HG02981 (cell line): ENCODE data around the gene SMC1B.
"Not testable (repeated sequence)": the region's sequence is repeated elsewhere in the genome, so short reads cannot be mapped to it uniquely, and the experiment has no call there.

Experiments used
- ATAC-seq: cut with Tn5 transposase; IDR thresholded peaks from one replicate; pipeline ENCODE4 v1.9.1; 2021; ENCODE audit warnings: mild to moderate bottlenecking, moderate library complexity; ENCODE audit not compliant: unreplicated experiment

SMC1B gene

GRCh38 chr22:45353786-45354185 lies 59.6 kb downstream of the SMC1B start:
- ATAC-seq = no peak

DNA sequence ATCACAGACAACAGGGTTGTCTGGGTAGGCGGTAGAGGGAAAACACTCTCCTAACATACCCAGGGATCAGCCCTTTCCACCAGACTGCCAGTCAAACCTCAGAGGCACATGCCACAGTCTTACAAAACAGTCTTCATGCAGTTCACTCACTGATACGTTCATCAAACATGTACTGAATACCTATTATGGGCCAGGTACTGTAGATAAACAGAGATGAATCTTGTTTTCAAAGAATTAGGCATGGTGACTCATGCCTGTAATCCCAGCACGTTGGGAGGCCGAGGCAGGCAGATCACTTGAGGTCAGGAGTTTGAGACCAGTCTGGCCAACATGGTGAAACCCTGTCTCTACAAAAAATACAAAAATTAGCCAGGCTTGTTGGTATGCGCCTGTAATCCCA lies 60.6 kb downstream of the SMC1B start:
- ATAC-seq = not testable (repeated sequence)

DNA sequence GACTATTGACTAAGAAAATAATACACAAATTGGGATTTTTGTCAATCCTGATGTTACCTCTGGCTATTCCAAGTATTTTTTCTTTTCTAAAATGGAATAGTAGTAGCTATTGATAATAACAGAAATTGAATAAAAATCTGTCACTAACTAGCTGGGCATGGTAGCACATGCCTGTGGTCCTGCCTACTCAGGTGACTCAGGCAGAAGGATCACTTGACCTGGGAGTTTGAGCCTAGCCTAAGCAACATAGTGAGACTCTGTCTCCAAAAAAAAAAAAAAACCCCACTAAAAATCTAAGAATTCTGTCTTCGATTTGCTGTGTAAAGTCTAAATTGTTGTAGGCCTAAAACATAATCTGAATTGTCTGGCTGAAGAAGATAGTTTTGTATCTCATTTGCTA lies 61.4 kb downstream of the SMC1B start:
- no peak for ATAC-seq

GRCh38 chr22:45349916-45350315 lies 63.5 kb downstream of the SMC1B start:
- ATAC-seq = no peak

- ATAC-seq = no peak
Measured at GRCh38 chr22:45344334-45344733, 69.1 kb downstream of the SMC1B start.

DNA sequence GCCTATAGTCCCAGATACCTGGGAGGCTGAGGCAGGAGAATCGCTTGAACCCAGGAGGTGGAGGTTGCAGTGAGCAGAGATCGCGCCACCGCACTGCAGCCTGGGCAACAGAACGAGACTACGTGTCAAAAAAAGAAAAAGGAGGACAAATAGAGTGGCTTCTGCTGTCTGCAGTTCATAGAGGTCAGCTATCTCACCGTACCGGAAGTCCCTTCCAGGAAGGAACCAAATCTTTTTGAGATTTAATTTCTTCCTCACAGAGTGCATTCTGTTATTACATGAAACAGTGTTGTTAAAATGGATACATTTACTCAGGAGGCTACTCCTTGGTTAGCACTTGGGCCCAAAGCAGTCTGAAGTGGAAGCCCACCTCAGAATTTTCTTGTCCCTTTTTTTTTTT lies 70.3 kb downstream of the SMC1B start:
- ATAC-seq = no peak

DNA sequence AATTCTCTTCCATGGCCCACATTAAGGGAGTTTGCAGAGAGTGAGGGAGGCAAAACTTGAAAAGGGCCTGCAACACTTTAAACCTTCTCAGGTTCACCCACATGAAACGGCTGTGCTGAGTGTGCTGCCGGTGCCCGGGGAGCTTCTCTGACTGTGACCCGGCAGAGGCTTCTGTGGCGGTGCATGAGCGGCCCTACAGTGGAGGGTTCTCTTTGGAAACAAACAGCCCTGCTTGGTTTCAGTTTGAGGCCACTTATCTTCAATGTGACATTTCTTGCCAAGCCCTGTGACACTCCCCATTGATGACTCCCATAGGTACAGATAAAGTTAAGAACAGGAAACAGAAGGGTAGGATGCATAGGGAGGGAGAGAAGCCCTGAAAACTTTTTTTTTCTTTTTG lies 71.9 kb downstream of the SMC1B start:
- no peak for ATAC-seq

- no peak for ATAC-seq
Measured at GRCh38 chr22:45340323-45340722, 73.1 kb downstream of the SMC1B start.

DNA sequence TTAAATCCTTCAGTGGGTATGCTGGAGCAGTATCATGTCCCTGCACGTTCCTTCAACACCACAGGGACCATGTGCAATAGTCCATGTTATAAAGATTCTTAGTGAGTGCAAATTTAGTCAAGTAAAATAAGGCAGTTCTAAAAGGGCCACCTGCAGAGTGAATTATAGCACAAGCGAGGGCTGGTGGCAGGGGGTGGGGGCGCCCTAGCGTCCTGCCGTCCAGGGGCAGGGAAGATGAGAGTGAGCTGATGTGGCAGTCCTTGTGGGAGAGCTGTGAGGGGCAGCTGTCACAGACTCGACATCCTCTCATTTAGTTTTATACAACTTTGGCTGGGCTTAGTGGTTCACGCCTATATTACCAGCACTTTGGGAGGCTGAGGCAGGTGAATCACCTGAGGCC lies 74.6 kb downstream of the SMC1B start:
- ATAC-seq = no peak

GRCh38 chr22:45337536-45337935 lies 75.9 kb downstream of the SMC1B start:
- ATAC-seq = no peak

DNA sequence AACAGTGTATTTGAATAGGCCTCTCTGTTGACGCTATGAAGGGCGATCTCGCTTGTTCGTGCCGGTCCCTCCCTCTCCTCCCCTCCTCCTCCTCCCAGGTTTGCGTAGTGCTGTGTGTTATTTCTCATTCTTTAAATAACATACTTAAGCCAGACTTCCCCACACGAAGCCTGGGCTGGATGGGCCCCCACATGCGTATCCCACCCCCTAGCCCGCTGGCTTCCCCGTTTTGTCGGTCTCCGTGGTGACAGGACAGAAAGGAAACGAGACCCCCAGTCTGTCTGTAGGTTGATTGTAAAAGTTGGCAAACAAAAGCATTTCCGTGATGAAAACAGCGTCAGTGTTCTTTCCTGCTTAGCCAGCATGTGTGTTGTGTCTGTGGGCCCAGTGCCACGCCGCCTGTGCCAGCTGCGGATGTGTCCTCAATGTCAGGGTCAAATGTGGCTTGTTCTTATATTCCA lies 76.4 kb downstream of the SMC1B start:
- ATAC-seq = no peak

DNA sequence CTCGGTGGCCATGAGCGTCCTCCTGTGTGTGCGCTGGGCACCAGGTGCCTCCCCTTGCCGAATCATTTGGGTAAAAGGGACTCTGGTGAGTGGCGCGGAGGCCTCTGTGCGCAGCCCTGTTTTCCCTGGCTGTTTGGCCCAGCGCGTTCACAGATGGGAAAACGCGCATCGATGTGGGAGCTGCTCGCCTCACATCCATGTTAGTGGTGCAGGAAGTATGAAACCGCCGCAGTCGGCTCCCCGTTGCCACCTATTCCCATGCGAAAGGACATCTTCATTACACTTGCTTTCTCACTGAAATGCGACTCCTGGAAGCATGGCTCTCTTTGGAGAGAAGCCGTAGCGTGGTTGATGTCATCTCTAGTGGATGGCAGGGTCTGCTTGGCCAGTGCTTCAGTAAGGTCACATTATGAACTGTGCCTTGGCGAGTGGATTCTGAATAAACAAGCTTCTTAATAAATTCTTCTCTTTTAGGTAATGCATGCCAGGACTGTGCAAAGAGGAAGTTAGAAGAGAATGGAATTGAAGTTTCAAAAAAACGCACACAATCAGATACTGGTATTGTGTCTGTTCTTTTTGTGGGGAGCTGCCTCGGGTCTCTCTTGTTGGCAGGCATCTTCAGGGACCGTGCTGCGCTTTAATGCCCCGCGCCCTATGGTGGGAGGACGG lies 77.4 kb downstream of the SMC1B start:
- no peak for ATAC-seq

GRCh38 chr22:45335021-45335818 lies 78.2 kb downstream of the SMC1B start:
- no peak for ATAC-seq

DNA sequence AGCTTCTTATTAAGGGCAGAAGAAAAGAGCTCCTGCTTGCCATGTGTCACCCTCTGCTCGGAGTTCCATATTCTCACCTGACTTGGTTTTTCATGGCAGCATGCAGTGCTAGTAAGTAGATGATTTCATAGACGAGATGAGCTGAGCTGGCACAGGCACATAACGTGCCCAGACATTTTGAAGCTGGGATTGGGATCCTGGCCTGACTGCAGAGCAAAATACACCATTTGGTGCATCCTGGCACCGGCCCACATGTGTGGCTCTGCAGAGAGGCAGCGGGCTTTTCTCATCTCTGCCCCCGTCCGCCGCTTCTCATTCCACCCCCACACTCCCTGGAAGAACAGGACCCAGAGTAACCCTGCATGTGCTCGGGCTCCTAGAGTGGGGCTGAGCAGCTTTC lies 78.9 kb downstream of the SMC1B start:
- ATAC-seq = no peak

GRCh38 chr22:45334068-45334467 lies 79.3 kb downstream of the SMC1B start:
- ATAC-seq = no peak

- ATAC-seq = no peak
Measured at GRCh38 chr22:45332001-45332400, 81.4 kb downstream of the SMC1B start.

DNA sequence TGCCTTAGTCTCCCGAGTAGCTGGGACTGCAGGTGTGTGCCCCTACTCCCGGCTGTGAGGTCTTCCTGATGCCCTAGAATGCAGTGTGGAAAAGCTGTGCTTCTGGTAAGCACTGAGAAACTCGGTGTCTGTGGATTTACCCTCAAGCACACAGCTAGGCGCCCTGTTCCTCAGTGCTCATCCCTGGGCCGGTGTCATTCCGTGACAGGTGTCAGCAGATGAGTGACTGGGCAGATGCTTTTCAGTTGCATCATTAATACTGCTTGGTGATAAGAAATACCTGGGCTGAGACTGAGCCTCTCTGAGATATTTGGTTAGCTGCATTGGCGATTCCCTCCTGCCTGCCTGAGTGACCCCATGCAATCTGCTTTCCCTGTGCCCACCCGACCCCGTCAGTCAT lies 81.9 kb downstream of the SMC1B start:
- no peak for ATAC-seq

- ATAC-seq = no peak
Measured at GRCh38 chr22:45330548-45330947, 82.9 kb downstream of the SMC1B start.

- no peak for ATAC-seq
Measured at GRCh38 chr22:45329530-45329936, 83.9 kb downstream of the SMC1B start.

DNA sequence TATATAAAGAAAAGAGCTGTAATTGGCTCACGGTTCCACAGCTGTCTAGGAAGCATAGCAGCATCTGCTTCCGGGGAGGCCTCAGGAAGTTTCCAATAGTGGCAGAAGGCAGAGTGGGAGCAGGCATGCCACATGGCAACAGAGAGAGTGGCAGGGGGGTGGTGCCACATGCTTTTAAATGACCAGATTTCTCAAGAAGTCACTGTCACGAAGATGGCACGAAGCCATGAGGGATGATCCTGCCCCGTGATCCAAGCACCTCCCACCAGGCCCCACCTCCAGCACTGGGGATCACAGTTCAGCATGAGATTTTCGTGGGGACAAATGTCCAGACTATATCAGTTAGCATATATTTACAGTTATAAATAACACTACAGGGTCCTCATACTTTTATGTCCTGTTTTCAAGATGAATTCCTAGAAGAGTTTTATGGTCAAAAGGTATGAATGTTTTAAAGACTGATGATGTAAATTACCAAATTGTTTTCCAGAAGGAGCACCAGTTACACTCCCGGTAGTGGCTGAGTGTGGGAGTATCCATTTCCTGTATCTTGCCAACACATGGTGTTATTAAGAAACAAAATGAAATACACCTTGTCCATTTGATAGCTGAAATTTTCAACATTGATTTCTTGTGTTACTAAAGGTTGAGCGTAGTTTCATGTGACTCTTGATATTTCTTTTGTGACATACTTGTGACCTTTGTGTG lies 84.4 kb downstream of the SMC1B start:
- no peak for ATAC-seq

DNA sequence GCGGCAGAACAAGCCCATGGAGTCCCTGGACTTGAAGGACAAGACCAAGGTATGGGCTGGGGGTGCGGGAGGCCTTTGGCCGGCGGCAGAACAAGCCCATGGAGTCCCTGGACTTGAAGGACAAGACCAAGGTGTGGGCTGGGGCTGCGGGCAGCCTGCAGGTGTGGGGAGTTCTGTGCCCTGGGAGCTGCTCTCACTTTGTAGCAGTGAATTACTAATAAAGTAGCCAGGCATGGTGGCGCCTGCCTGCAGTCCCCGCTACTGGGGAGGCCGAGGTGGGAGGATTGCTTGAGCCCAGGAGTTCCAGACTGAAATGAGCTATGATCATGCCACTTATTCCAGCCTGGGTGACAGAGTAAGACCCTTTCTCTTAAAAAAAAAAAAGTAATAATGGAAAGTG lies 85.1 kb downstream of the SMC1B start:
- not testable (repeated sequence) for ATAC-seq

GRCh38 chr22:45324311-45324711 lies 89.1 kb downstream of the SMC1B start:
- ATAC-seq = no peak
